Esophagus squamous epithelium (tissue), 4 donors: ENCODE data around the gene ATG9B.

Experiments used
- POLR2A ChIP-seq, 4 donors: fragments of 450-650 bp; IDR thresholded peaks; one replicate each; pipeline ENCODE4 v1.6.1; 2017; ENCODE audit warnings: antibody characterized with exemption in 4 of 4, mild to moderate bottlenecking in 4 of 4, moderate library complexity in 3 of 4
- TF ChIP-seq, protein P1 (sequence below), 6 experiments: fragments of 450-650 bp in 4 of 6; fragments of 200-600 bp in 2 of 6; sonication (generic) in 2 of 6; IDR thresholded peaks; one replicate each; pipeline ENCODE4 v1.5.1; 2016 to 2019; ENCODE audit warnings: antibody characterized with exemption in 6 of 6, mild to moderate bottlenecking in 4 of 6, moderate library complexity in 4 of 6

DNA sequence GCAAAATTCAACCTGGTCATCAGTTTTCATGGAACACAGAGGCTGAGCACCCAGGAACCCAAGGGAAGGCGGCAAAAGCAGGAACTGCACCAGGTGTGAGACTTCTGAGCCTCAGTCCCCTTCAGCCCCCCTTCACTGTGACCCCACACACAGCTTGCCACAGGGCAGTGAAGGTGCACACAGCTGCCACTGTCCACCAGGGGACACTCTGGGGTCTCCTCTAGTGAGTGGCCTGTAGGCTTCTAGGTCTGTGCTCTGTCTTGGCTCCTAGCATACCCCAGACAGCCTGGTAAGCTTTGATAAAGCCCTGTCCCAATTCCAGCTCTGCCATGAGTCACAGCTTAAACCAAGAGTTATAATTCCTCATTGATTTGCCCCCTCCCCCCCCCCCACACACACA lies 58.3 kb downstream of the ATG9B start:
- TF ChIP-seq POLR2A (IDR thresholded peaks at IDR 0.05), result no peak
- TF ChIP-seq, protein P1, sequence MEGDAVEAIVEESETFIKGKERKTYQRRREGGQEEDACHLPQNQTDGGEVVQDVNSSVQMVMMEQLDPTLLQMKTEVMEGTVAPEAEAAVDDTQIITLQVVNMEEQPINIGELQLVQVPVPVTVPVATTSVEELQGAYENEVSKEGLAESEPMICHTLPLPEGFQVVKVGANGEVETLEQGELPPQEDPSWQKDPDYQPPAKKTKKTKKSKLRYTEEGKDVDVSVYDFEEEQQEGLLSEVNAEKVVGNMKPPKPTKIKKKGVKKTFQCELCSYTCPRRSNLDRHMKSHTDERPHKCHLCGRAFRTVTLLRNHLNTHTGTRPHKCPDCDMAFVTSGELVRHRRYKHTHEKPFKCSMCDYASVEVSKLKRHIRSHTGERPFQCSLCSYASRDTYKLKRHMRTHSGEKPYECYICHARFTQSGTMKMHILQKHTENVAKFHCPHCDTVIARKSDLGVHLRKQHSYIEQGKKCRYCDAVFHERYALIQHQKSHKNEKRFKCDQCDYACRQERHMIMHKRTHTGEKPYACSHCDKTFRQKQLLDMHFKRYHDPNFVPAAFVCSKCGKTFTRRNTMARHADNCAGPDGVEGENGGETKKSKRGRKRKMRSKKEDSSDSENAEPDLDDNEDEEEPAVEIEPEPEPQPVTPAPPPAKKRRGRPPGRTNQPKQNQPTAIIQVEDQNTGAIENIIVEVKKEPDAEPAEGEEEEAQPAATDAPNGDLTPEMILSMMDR (IDR thresholded peaks at IDR 0.05), result no peak
